ENCODE results near the gene EBPL.

DNA sequence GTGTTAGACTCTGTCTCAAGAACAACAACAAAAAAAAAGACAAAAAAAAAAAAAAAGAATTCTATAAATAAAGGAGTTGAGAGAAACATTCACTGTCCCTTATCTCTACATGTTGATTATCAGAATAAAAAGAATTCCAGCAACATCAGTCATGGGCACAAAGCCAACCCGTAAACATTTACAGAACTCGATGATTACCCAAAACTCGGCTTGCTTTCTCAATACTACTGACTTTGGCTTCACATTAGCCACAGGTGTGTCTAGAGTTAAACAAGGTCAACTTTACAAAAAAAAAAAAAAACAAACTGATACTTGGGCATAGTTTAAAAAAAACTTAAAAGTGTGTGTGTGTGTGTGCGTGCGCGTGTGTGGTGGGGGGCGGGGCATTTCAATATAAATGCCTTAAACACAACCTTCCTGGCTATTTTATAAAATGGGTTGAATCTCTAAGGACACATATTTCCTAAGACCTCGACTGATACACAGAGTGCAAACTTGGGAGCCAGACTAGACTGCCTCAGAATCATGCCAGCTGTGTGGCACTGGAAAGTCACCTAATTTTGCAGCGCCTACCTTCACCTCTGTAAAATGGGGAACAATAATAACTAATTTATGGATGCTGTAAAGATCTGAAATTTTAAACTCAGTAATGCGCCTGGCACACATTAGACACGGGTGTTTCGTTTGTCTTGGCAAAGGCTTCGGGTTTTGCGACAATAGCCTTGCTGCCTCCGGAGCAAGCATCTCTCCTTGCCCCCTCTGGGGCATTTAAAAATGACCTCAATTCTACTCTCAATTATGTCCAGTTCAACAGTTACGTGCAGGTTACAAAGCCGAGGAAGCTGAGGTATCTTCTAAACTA, 922 bp downstream of the EBPL start:
- no peak for TF ChIP-seq GATA2 (IDR thresholded peaks at IDR 0.05; ENCODE audit: low read depth, low read length)
- TF ChIP-seq GATA3 (IDR thresholded peaks at IDR 0.05; ENCODE audit: low read depth, low read length): no peak

Data from SH-SY5Y (cell line).